Esophagus (tissue), 2 donors: ENCODE results near the gene CTNS. TPM values are rescaled to one million over a fixed set of nuclear protein-coding genes. Genes with fewer than 3 reads are reported as not detected.
"Not testable (repeated sequence)": the region's sequence is repeated elsewhere in the genome, so short reads cannot be mapped to it uniquely, and the experiment has no call there.

Experiments used
- H3K27ac ChIP-seq, 2 donors: one replicate each; pipeline ENCODE4 v1.5.1; 2013; ENCODE audit warnings: low read depth in 2 of 2, mild to moderate bottlenecking in 2 of 2, inconsistent platforms in 1 of 2, low read length in 1 of 2, moderate library complexity in 1 of 2
- H3K27me3 ChIP-seq, 2 donors: one replicate each; pipeline ENCODE4 v1.6.1; 2013; ENCODE audit warnings: low read length in 2 of 2, control low read depth in 1 of 2, mild to moderate bottlenecking in 1 of 2; ENCODE audit not compliant: insufficient read depth in 2 of 2, control insufficient read depth in 1 of 2
- H3K36me3 ChIP-seq, 2 donors: one replicate each; pipeline ENCODE4 v1.6.1; 2013; ENCODE audit warnings: low read length in 1 of 2; ENCODE audit not compliant: control insufficient read depth in 2 of 2, insufficient read depth in 2 of 2
- H3K4me1 ChIP-seq, 2 donors: one replicate each; pipeline ENCODE4 v1.6.1; 2013; ENCODE audit warnings: low read length in 1 of 2; ENCODE audit not compliant: control insufficient read depth in 2 of 2, insufficient read depth in 2 of 2
- H3K4me3 ChIP-seq, 2 donors: one replicate each; pipeline ENCODE4 v1.5.1; 2013; ENCODE audit warnings: low read length in 2 of 2, mild to moderate bottlenecking in 2 of 2, low read depth in 1 of 2, moderate library complexity in 1 of 2
- H3K9me3 ChIP-seq, 2 donors: one replicate each; pipeline ENCODE4 v1.6.1; 2013; ENCODE audit warnings: mild to moderate bottlenecking in 2 of 2, low read depth in 1 of 2, low read length in 1 of 2, moderate library complexity in 1 of 2; ENCODE audit not compliant: control insufficient read depth in 2 of 2, insufficient read depth in 1 of 2
- WGBS, 2 donors: extraction: QIAGEN DNeasy Blood & Tissue Kit; methylation state at CpG; one replicate each; pipeline ENCODE4 v1.1.7; 2013; 5-methylcytosine and 5-hydroxymethylcytosine counted together
- polyA plus RNA-seq, 2 donors: library from polyadenylated mRNA; stranded (reverse); fragments of 200-250 nt; gene quantifications; one replicate each; pipeline ENCODE4 v1.2.3, GENCODE V29; 2013
- donor health status: healthy with polysubstance abuse.
- donor health status: Bipolar disorder and iron deficiency.

Gene CTNS
- polyA plus RNA-seq, 2 donors, result 3.6 to 4.1 TPM

- H3K36me3 ChIP-seq, result no peaks in the 10 kb centered on the region
- no peak overlapping the region for H3K27ac ChIP-seq
- 79 to 92% methylated on average over 4 of the region's 4 CpGs for WGBS, 2 donors
- H3K4me3 ChIP-seq, result no peak overlapping the region
- peaks cover 12 to 14% of the 10 kb centered on the region in 2 donors for H3K4me1 ChIP-seq
- H3K9me3 ChIP-seq, result peaks cover 0 to 8% of the 10 kb centered on the region in 2 donors
- H3K27me3 ChIP-seq, result peaks cover 0 to 3% of the 10 kb centered on the region in 2 donors
Measured at GRCh38 chr17:3699951-3700350, 63.4 kb downstream of the CTNS start.

GRCh38 chr17:3702041-3702539 lies 65.5 kb downstream of the CTNS start:
- H3K9me3 ChIP-seq, H3K36me3 ChIP-seq, H3K4me1 ChIP-seq, H3K27me3 ChIP-seq, H3K4me3 ChIP-seq, H3K27ac ChIP-seq: not testable (repeated sequence)
- WGBS, 2 donors, result 86 to 90% methylated on average over 7 of the region's 7 CpGs

- Histone ChIP-seq H3K4me1 (peaks cover 0 to 2% of the 10 kb centered on the region in 2 donors), H3K36me3 (no peaks in the 10 kb centered on the region), H3K9me3 (no peaks in the 10 kb centered on the region), H3K27me3 (no peaks in the 10 kb centered on the region), H3K27ac (no peak overlapping the region), H3K4me3 (no peak overlapping the region)
- 84 to 86% methylated on average over 20 of the region's 20 CpGs for WGBS, 2 donors
Measured at GRCh38 chr17:3704931-3705717, 68.6 kb downstream of the CTNS start.

GRCh38 chr17:3705718-3705984 lies 69.1 kb downstream of the CTNS start:
- not testable (repeated sequence) for H3K36me3 ChIP-seq, H3K9me3 ChIP-seq, H3K27ac ChIP-seq, H3K4me3 ChIP-seq, H3K4me1 ChIP-seq, H3K27me3 ChIP-seq
- WGBS, 2 donors, result 100% methylated on average over 1 of the region's 1 CpG

GRCh38 chr17:3708366-3708765 lies 71.8 kb downstream of the CTNS start:
- no peaks in the 10 kb centered on the region for H3K27me3 ChIP-seq
- no peaks in the 10 kb centered on the region for H3K9me3 ChIP-seq
- H3K4me1 ChIP-seq, result no peaks in the 10 kb centered on the region
- peaks cover 0 to 3% of the 10 kb centered on the region in 2 donors for H3K36me3 ChIP-seq
- WGBS, 2 donors, result 37 to 43% methylated on average over 3 of the region's 3 CpGs
- no peak overlapping the region for H3K4me3 ChIP-seq
- H3K27ac ChIP-seq, result no peak overlapping the region

- Histone ChIP-seq H3K4me3 (no peak overlapping the region), H3K4me1 (no peaks in the 10 kb centered on the region), H3K27me3 (no peaks in the 10 kb centered on the region), H3K9me3 (no peaks in the 10 kb centered on the region), H3K36me3 (peaks cover 4 to 6% of the 10 kb centered on the region in 2 donors), H3K27ac (no peak overlapping the region)
- WGBS, 2 donors, result 62 to 65% methylated on average over 5 of the region's 5 CpGs
Measured at GRCh38 chr17:3710951-3711383, 74.4 kb downstream of the CTNS start.

Other genes starting within 250 kb of the CTNS start
- gene OR1E1, start 238.3 kb upstream of the CTNS start, polyA plus RNA-seq, result not detected
- not detected for gene OR3A3, start 225.4 kb upstream of the CTNS start, polyA plus RNA-seq
- not detected for gene OR1E2, start 202.9 kb upstream of the CTNS start, polyA plus RNA-seq
- gene SPATA22, start 164.9 kb upstream of the CTNS start, polyA plus RNA-seq, result under 1 TPM in 1 of 2 donors, not detected in 1; 0.02 TPM
- under 1 TPM; 0.38 to 0.61 TPM for gene ASPA, start 160.8 kb upstream of the CTNS start, polyA plus RNA-seq
- under 1 TPM; 0.16 to 0.83 TPM for gene TRPV3, start 78.9 kb upstream of the CTNS start, polyA plus RNA-seq
- 1 to 10 TPM; 1.3 to 4.7 TPM for gene TRPV1, start 27.3 kb upstream of the CTNS start, polyA plus RNA-seq
- gene SHPK, start 510 bp upstream of the CTNS start, polyA plus RNA-seq, result 1 to 10 TPM; 7.2 to 8.5 TPM
- 100 to 1,000 TPM; 158 to 248 TPM for gene TAX1BP3, start 31.8 kb downstream of the CTNS start, polyA plus RNA-seq
- gene EMC6, start 32.1 kb downstream of the CTNS start, polyA plus RNA-seq, result 10 to 100 TPM; 50.6 to 73.3 TPM
- 1 to 10 TPM in 1 of 2 donors, under 1 TPM in 1; 0.36 to 1.8 TPM for gene P2RX5, start 59.4 kb downstream of the CTNS start, polyA plus RNA-seq
- 1 to 10 TPM in 1 of 2 donors, under 1 TPM in 1; 0.41 to 1.3 TPM for gene HASPIN, start 87.1 kb downstream of the CTNS start, polyA plus RNA-seq
- 10 to 100 TPM; 26.8 to 33.7 TPM for gene ITGAE, start 164.4 kb downstream of the CTNS start, polyA plus RNA-seq
- gene NCBP3, start 209.5 kb downstream of the CTNS start, polyA plus RNA-seq, result 10 to 100 TPM; 17.1 to 18.9 TPM